GM21447 (cell line): ENCODE data around the gene SAMD10.
"Not testable (repeated sequence)": the region's sequence is repeated elsewhere in the genome, so short reads cannot be mapped to it uniquely, and the experiment has no call there.

Source experiments
- ATAC-seq: cut with Tn5 transposase; IDR thresholded peaks from one replicate; pipeline ENCODE4 v1.9.1; 2021; ENCODE audit not compliant: unreplicated experiment

Gene SAMD10

GRCh38 chr20:63942969-63943807 lies 36.3 kb downstream of the SAMD10 start:
- ATAC-seq, result no peak

- no peak for ATAC-seq
Observed at GRCh38 chr20:63942250-63942951, 37.0 kb downstream of the SAMD10 start.

GRCh38 chr20:63941282-63942081 lies 38.0 kb downstream of the SAMD10 start:
- no peak for ATAC-seq

GRCh38 chr20:63940472-63941266 lies 38.8 kb downstream of the SAMD10 start:
- no peak for ATAC-seq

- no peak for ATAC-seq
Observed at GRCh38 chr20:63940071-63940471, 39.4 kb downstream of the SAMD10 start.

GRCh38 chr20:63939061-63939935 lies 40.1 kb downstream of the SAMD10 start:
- ATAC-seq, result no peak

GRCh38 chr20:63937596-63937995 lies 41.8 kb downstream of the SAMD10 start:
- ATAC-seq, result no peak

GRCh38 chr20:63935447-63935846 lies 44.0 kb downstream of the SAMD10 start:
- no peak for ATAC-seq

GRCh38 chr20:63934271-63935068 lies 45.0 kb downstream of the SAMD10 start:
- no peak for ATAC-seq

- ATAC-seq, result no peak
Observed at GRCh38 chr20:63933646-63934045, 45.8 kb downstream of the SAMD10 start.

GRCh38 chr20:63932606-63933160 lies 46.8 kb downstream of the SAMD10 start:
- no peak for ATAC-seq

GRCh38 chr20:63931735-63932134 lies 47.7 kb downstream of the SAMD10 start:
- ATAC-seq, result no peak

GRCh38 chr20:63930971-63931553 lies 48.4 kb downstream of the SAMD10 start:
- no peak for ATAC-seq

- not testable (repeated sequence) for ATAC-seq
Observed at GRCh38 chr20:63929473-63929883, 50.0 kb downstream of the SAMD10 start.

- ATAC-seq, result no peak
Observed at GRCh38 chr20:63929071-63929470, 50.4 kb downstream of the SAMD10 start.

GRCh38 chr20:63926298-63926697 lies 53.1 kb downstream of the SAMD10 start:
- no peak for ATAC-seq

GRCh38 chr20:63924241-63924640 lies 55.2 kb downstream of the SAMD10 start:
- no peak for ATAC-seq
